GM21529 (cell line): Measurements from ENCODE around the gene PALB2.

Experiments
- ATAC-seq: cut with Tn5 transposase; IDR thresholded peaks from one replicate; pipeline ENCODE4 v1.9.1; 2021; ENCODE audit not compliant: unreplicated experiment

PALB2 gene

DNA sequence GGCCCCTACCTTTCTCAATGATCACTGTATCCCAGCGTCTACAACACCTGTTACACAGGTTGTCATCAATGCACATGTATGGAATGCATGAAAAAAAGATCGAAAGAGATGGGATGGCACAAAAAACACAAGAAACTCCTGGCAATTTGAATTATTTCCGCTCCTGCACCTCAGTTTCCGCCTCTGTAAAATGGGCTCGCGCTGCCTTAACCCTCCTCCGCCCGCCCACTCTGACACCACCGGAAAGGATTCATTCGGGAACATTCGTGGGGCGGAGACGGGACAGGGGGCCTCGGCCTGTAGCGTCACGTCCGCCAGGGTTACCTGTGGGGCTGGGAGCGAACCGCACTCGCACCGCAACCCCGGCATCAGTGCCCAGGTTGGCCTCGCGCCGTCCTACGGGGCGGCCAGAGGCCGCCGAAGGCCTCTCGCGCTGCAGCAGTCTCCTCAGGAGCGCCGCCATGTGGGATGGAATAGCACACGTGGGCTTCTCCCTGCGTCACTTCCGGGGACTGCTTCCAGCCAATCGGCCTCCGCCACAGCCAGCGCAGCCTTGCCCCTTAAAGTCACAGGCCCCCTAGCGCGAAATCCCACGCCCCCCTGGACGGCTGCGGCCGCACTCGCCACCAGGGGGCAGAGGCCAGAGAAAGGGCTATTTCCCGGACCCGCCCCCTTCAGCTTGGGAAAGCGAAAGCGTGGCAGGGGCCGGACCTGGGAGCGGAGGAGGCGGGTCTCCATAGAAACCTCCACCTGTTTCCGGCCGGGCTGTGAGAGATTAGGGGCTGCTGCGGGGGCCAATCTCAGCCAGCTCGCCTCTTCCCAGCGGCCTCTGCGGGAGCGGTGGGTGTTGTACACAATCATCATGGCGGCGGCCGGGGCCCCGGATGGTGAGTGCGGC, 84.0 kb downstream of the PALB2 start, which contains the start of the genes EARS2 and UBFD1:
Gene EARS2 (minus strand): TSS at position 470 of the 898 bp plus-strand sequence. CDS start 7 bp downstream, at position 463.
Gene UBFD1 (plus strand): TSS at position 847 of the 898 bp plus-strand sequence. CDS start 16 bp downstream, at position 863.
- ATAC-seq, result peak; percentile 86

DNA sequence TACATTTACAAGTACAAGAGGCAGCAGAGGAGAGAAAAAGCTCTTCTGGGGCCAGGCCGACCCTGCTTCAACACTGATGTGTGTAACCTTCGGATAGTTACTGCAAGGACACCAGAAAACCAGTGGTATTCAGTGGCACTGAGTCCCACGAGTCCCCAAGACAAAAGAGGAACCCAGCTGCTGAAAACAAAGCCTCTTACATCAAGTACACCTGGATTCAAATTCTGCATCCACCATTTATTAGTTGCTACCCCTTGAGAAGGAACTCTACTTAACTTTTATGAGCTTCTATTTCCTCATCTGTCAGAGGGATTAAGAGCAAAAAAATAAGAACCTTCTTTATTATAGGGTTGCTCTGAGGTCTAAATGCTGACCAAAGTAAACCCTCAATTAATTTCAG, 86.6 kb downstream of the PALB2 start:
- no peak for ATAC-seq
